ENCODE data around the gene MTMR3.

Gene MTMR3

GRCh38 chr22:29956680-29957079, 73.7 kb downstream of the MTMR3 start:
- in situ Hi-C loops (cut with HindIII; ENCODE audit: low pct_ligation_motif_present, low sequenced_read_pairs) = no loop called here
- Histone ChIP-seq H3K4me3 (ENCODE audit: low read depth, low read length) (no peak overlapping the region), H3K27ac (no peak overlapping the region), H3K27me3 (replicated peaks) (no peaks in the 10 kb centered on the region), H3K36me3 (replicated peaks) (no peaks in the 10 kb centered on the region)
- TF ChIP-seq CTCF (IDR thresholded peaks at IDR 0.05; ENCODE audit: low read depth, low read length, missing control alignments) = no peak
- DNase-seq = no peak

DNA sequence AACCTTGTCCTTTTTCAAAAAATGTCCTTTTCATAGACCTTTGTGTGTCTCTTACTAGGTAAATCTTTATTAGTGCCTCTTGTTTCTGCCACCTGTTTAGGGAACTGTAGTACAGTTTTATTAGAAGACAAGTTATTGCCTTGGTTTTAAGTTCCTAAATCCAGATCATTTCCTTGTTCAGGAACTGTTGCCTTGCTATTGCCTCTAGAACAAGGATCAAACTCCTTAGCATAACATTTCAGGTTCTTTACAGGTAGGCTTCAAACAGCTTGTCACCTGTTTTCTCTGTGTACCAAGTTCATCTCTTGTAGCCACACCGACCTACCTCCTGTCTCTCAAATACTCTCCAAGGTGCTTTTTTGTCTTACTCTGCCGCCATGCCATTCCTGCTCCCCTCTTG, 75.2 kb downstream of the MTMR3 start:
- TF ChIP-seq CTCF (IDR thresholded peaks at IDR 0.05; ENCODE audit: low read depth, low read length, missing control alignments) = no peak
- no peak for DNase-seq
- H3K36me3 ChIP-seq (replicated peaks) = no peaks in the 10 kb centered on the region
- in situ Hi-C loops (cut with HindIII; ENCODE audit: low pct_ligation_motif_present, low sequenced_read_pairs) = no loop called here
- H3K4me3 ChIP-seq (ENCODE audit: low read depth, low read length) = no peak overlapping the region
- no peaks in the 10 kb centered on the region for H3K27me3 ChIP-seq (replicated peaks)
- no peak overlapping the region for H3K27ac ChIP-seq

DNA sequence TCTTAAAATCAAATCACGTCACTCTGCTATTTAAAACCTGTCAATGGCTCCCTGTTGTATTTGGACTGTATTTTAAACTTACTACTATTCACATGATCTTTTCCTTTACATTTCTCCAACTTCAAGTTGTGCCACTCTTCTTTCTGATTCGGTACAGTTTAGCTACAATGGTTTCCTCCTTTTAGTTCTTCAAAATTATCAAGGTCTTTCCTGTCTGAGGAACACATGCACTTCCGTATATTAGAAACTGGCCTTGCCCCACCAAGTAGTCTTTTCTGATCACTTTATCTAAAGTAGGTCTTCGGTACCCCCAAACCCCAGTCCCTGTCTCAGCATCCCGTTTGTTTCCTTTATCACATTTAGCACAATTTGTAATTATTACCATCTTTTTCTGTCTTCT, 81.8 kb downstream of the MTMR3 start:
- H3K4me3 ChIP-seq (ENCODE audit: low read depth, low read length) = no peak overlapping the region
- no peak for DNase-seq
- H3K27me3 ChIP-seq (replicated peaks) = no peaks in the 10 kb centered on the region
- in situ Hi-C loops (cut with HindIII; ENCODE audit: low pct_ligation_motif_present, low sequenced_read_pairs) = no loop called here
- H3K36me3 ChIP-seq (replicated peaks) = no peaks in the 10 kb centered on the region
- H3K27ac ChIP-seq = no peak overlapping the region
- TF ChIP-seq CTCF (IDR thresholded peaks at IDR 0.05; ENCODE audit: low read depth, low read length, missing control alignments) = no peak

GRCh38 chr22:29967461-29967860, 84.5 kb downstream of the MTMR3 start:
- in situ Hi-C loops (cut with HindIII; ENCODE audit: low pct_ligation_motif_present, low sequenced_read_pairs) = no loop called here
- Histone ChIP-seq H3K4me3 (ENCODE audit: low read depth, low read length) (no peak overlapping the region), H3K27ac (no peak overlapping the region), H3K36me3 (replicated peaks) (no peaks in the 10 kb centered on the region), H3K27me3 (replicated peaks) (no peaks in the 10 kb centered on the region)
- no peak for TF ChIP-seq CTCF (IDR thresholded peaks at IDR 0.05; ENCODE audit: low read depth, low read length, missing control alignments)
- DNase-seq = no peak

DNA sequence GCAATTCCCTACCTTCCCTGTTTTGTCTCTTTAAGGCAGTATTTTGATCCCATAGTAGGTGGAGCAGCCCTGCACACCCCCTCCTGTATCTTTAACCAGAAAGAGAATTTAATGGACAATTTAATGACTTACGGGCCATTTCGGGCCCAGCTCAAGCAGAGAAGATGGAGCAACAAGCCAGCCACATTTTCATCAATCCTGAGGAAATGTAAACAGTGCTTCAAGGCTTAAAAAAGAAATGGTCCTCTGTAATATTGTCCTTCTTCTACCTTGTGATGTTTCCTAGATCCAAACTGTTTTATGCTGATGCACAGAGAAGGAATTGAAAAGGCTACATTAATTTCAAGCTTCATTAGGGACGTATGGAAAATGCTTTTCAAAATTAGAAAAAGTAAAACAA, 88.6 kb downstream of the MTMR3 start:
- in situ Hi-C loops (cut with HindIII; ENCODE audit: low pct_ligation_motif_present, low sequenced_read_pairs) = no loop called here
- Histone ChIP-seq H3K27ac (no peak overlapping the region), H3K27me3 (replicated peaks) (no peaks in the 10 kb centered on the region), H3K36me3 (replicated peaks) (no peaks in the 10 kb centered on the region), H3K4me3 (ENCODE audit: low read depth, low read length) (no peak overlapping the region)
- no peak for DNase-seq
- no peak for TF ChIP-seq CTCF (IDR thresholded peaks at IDR 0.05; ENCODE audit: low read depth, low read length, missing control alignments)

- TF ChIP-seq CTCF (IDR thresholded peaks at IDR 0.05; ENCODE audit: low read depth, low read length, missing control alignments) = no peak
- DNase-seq = no peak
- H3K36me3 ChIP-seq (replicated peaks) = no peaks in the 10 kb centered on the region
- in situ Hi-C loops (cut with HindIII; ENCODE audit: low pct_ligation_motif_present, low sequenced_read_pairs) = no loop called here
- no peaks in the 10 kb centered on the region for H3K27me3 ChIP-seq (replicated peaks)
- H3K27ac ChIP-seq = no peak overlapping the region
- no peak overlapping the region for H3K4me3 ChIP-seq (ENCODE audit: low read depth, low read length)
These were observed 89.1 kb downstream of the MTMR3 start for GRCh38 chr22:29972121-29972520.
